OCI-LY1 (cell line): ENCODE measurements around the gene NPHP3.

Experiments
- H2AFZ ChIP-seq: fragments of 200-600 bp; sonication (generic), shearing (Covaris generic); 2 replicates; pipeline ENCODE4 v1.6.0; 2014; ENCODE audit warnings: antibody characterized with exemption, mild to moderate bottlenecking, low read length
- H3F3A ChIP-seq: fragments of 200-600 bp; sonication (generic), shearing (Covaris generic); 2 replicates; pipeline ENCODE4 v1.6.0; 2014; ENCODE audit warnings: mild to moderate bottlenecking, antibody characterized with exemption, low read length, moderate library complexity; ENCODE audit not compliant: insufficient read depth
- H3K27ac ChIP-seq: fragments of 200-600 bp; sonication (generic); 2 replicates; pipeline ENCODE4 v1.5.1; 2014; ENCODE audit warnings: low read length, mixed run types, mild to moderate bottlenecking, low read depth; ENCODE audit not compliant: poor library complexity, severe bottlenecking
- H3K27me3 ChIP-seq: fragments of 200-600 bp; sonication (generic); 2 replicates; pipeline ENCODE4 v1.6.0; 2014; ENCODE audit warnings: antibody characterized with exemption, mild to moderate bottlenecking, low read length, moderate library complexity; ENCODE audit not compliant: insufficient read depth
- H3K36me3 ChIP-seq: fragments of 200-600 bp; sonication (generic); 2 replicates; pipeline ENCODE4 v1.6.1; 2014; ENCODE audit warnings: mild to moderate bottlenecking, antibody characterized with exemption, low read length, moderate library complexity, mixed read lengths; ENCODE audit not compliant: insufficient read depth
- H3K4me1 ChIP-seq: fragments of 200-600 bp; sonication (generic); 2 replicates; pipeline ENCODE4 v1.5.1; 2014; ENCODE audit warnings: mild to moderate bottlenecking, low read length, moderate library complexity; ENCODE audit not compliant: insufficient read depth, severe bottlenecking
- H3K4me2 ChIP-seq: fragments of 200-600 bp; sonication (generic), shearing (Covaris generic); 2 replicates; pipeline ENCODE4 v1.6.1; 2014; ENCODE audit warnings: low read length
- H3K4me3 ChIP-seq: fragments of 200-600 bp; sonication (generic); 2 replicates; pipeline ENCODE4 v1.5.1; 2014; ENCODE audit warnings: low read length, low read depth, mild to moderate bottlenecking, mixed read lengths; ENCODE audit not compliant: poor library complexity, severe bottlenecking
- H3K79me2 ChIP-seq: fragments of 200-600 bp; shearing (Covaris generic); 2 replicates; pipeline ENCODE4 v1.6.1; 2016; ENCODE audit warnings: mixed run types, low read length, mixed read lengths; ENCODE audit not compliant: insufficient read depth
- H3K9ac ChIP-seq: fragments of 200-600 bp; sonication (generic), shearing (Covaris generic); 2 replicates; pipeline ENCODE4 v1.6.1; 2014; ENCODE audit warnings: mild to moderate bottlenecking, low read length, mixed read lengths
- H3K9me2 ChIP-seq: fragments of 200-600 bp; sonication (generic), shearing (Covaris generic); 2 replicates; pipeline ENCODE4 v1.6.1; 2014; ENCODE audit warnings: low read depth, mild to moderate bottlenecking, low read length, mixed read lengths
- H3K9me3 ChIP-seq: fragments of 200-600 bp; shearing (Covaris generic); 2 replicates; pipeline ENCODE4 v1.6.1; 2014; ENCODE audit warnings: low read length, mixed read lengths
- H4K20me1 ChIP-seq: fragments of 200-600 bp; sonication (generic), shearing (Covaris generic); 2 replicates; pipeline ENCODE4 v1.6.0; 2016; ENCODE audit warnings: mild to moderate bottlenecking, low read length; ENCODE audit not compliant: insufficient read depth
- CTCF ChIP-seq: fragments of 200-600 bp; sonication (generic), shearing (Covaris generic); IDR thresholded peaks from 2 replicates; pipeline ENCODE4 v1.5.1; 2017; ENCODE audit warnings: mild to moderate bottlenecking, antibody characterized with exemption, low read length, moderate library complexity, mixed read lengths
- EZH2 ChIP-seq: fragments of 200-600 bp; sonication (generic), shearing (Covaris generic); IDR thresholded peaks from 2 replicates; pipeline ENCODE4 v1.8.0; 2017; ENCODE audit warnings: borderline replicate concordance, mixed run types, mild to moderate bottlenecking, antibody characterized with exemption, low read length, moderate library complexity, mixed read lengths

NPHP3 gene

DNA sequence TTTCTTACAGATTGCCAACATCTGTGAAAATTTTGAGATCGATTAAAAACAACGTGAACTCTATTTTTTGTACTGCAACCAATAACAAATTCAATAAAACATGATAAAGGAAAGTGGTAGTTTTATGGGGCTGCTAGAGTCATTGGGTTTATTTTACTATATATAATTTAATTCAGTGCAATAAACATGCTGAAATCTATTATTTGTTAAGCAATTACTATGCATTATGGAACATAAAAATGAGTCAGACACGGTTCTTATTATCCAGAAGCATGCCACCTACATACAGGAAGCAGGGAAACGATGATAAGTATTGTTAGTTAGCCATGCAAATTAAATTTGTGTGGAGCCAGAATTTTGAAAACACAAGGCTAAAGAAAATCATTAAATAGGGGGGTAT is 27.2 kb downstream of the NPHP3 start:
- Histone ChIP-seq H3F3A (no peaks in the 10 kb centered on the region), H3K4me2 (no peak overlapping the region), H3K79me2 (no peaks in the 10 kb centered on the region), H3K9me2 (no peaks in the 10 kb centered on the region), H3K4me3 (no peak overlapping the region), H3K27me3 (no peaks in the 10 kb centered on the region), H4K20me1 (no peaks in the 10 kb centered on the region), H3K9me3 (no peaks in the 10 kb centered on the region), H2AFZ (no peak overlapping the region), H3K36me3 (peaks cover 38% of the 10 kb centered on the region; the same call in 1 of the 2 replicates), H3K27ac (no peak overlapping the region), H3K4me1 (no peaks in the 10 kb centered on the region), H3K9ac (no peak overlapping the region)
- TF ChIP-seq EZH2 = no peak
- no peak for TF ChIP-seq CTCF

DNA sequence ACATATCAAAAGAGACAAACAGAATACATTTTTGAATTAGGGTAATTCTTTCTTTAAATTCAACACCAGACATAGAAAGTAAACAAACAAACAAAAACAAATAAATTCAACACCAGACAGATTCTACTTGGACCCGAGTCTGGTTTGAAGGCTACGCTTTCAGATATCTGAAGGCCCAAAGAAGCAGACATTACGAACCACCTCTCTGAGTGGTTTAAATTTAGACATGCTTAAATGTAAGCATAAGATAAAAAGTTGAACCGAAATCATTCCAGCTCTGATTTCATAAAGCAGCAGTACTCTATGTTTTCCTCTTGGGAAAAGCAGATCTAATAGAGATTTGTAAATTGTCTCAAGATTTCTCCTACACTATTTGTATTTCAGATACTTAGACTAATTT is 32.2 kb downstream of the NPHP3 start:
- TF ChIP-seq CTCF (no peak), EZH2 (no peak)
- no peak overlapping the region for H3K9ac ChIP-seq
- peaks cover 51% of the 10 kb centered on the region for H3K36me3 ChIP-seq

DNA sequence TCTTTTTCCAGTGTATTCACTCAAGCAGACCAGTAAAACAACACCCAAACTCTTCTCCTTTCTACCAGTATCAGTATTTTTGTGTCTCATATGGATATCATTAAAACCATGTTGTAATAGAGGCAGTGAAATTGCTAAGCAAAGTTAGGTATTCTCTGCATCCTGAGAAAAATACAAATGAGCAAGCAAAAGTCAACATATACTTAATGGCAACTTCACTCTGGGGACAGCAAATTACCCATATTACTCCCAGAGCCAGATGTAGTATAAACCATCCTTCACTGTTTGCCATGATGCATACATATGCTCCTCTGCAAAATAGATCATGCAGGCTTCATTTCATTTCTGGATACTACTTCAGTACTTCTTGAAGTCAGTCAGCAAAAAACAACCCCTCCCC is 40.0 kb downstream of the NPHP3 start:
- Histone ChIP-seq H3K4me1 (no peaks in the 10 kb centered on the region), H3K4me2 (no peak overlapping the region), H3K27me3 (no peaks in the 10 kb centered on the region), H3K9ac (no peak overlapping the region), H3F3A (no peaks in the 10 kb centered on the region), H3K9me2 (no peaks in the 10 kb centered on the region), H3K9me3 (no peaks in the 10 kb centered on the region), H2AFZ (no peak overlapping the region), H3K4me3 (no peak overlapping the region), H3K79me2 (no peaks in the 10 kb centered on the region), H3K27ac (no peak overlapping the region), H4K20me1 (no peaks in the 10 kb centered on the region), H3K36me3 (peaks cover 39% of the 10 kb centered on the region)
- TF ChIP-seq EZH2 = no peak
- TF ChIP-seq CTCF = no peak

More for the DNA sequence above, 32.2 kb downstream of the NPHP3 start:
- no peaks in the 10 kb centered on the region for H3K79me2 ChIP-seq
- H3K4me1 ChIP-seq = no peaks in the 10 kb centered on the region
- H3K9me2 ChIP-seq = no peaks in the 10 kb centered on the region
- H3K27me3 ChIP-seq = no peaks in the 10 kb centered on the region
- no peak overlapping the region for H3K4me3 ChIP-seq
- H4K20me1 ChIP-seq = no peaks in the 10 kb centered on the region
- no peak overlapping the region for H3K27ac ChIP-seq
- H3F3A ChIP-seq = no peaks in the 10 kb centered on the region
- H2AFZ ChIP-seq = no peak overlapping the region
- no peaks in the 10 kb centered on the region for H3K9me3 ChIP-seq
- no peak overlapping the region for H3K4me2 ChIP-seq
